ENCODE measurements around the gene TEKT5. TPM values are rescaled to one million over a fixed set of nuclear protein-coding genes. Genes with fewer than 3 reads are reported as not detected.
"Not testable (repeated sequence)": the region's sequence is repeated elsewhere in the genome, so short reads cannot be mapped to it uniquely, and the experiment has no call there.

TEKT5 gene
- total and polyA plus RNA-seq, 2 donors: 0.19 to 0.32 TPM

DNA sequence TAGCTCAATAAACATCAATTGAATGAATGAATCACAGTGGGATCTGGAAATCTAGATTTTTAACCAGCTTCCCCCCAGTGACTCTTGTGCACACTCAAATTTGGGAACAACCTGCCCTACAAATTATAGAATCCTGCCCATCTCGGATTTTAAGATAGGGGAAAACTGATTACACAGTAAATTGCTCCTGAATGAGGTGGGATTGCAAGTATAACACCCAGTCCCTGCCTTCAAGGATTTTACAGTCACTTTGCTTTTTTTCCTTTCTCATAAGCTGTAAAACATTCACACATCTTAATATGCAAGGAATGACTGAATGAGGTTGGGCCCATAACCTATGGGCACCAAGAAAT, 48.5 kb downstream of the TEKT5 start:
- Histone ChIP-seq H3K4me3 (ENCODE audit: low read depth, low read length) (no peak overlapping the region), H3K36me3 (ENCODE audit: insufficient read depth) (no peaks in the 10 kb centered on the region), H3K27ac (ENCODE audit: low read depth) (no peak overlapping the region), H3K4me1 (ENCODE audit: insufficient read depth) (no peaks in the 10 kb centered on the region)
- WGBS: 50% methylated on average over 1 of the region's 1 CpG
- no peak for DNase-seq (ENCODE audit: extremely low spot score)

DNA sequence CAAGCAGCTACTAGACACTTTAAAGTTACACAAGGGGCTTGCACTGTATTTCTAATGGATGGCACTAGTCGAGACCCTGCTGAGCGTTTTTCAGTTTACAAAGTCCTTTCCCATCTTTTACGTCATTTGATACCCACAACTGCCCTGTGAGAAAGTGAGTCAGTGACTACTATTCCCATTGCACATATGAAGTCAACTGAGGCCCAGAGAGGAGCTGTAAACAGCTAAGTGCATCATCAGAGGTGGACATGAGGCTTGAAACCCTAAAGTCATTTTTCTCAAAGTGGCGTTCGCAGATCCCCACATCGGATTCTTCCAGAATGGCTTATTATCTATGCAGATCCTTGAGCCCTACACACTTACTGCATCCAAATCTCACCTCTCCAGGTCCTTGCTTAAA, 50.6 kb downstream of the TEKT5 start:
- 79% methylated on average over 6 of the region's 6 CpGs for WGBS
- no peaks in the 10 kb centered on the region for H3K36me3 ChIP-seq (ENCODE audit: insufficient read depth)
- no peak overlapping the region for H3K4me3 ChIP-seq (ENCODE audit: low read depth, low read length)
- no peaks in the 10 kb centered on the region for H3K4me1 ChIP-seq (ENCODE audit: insufficient read depth)
- no peak overlapping the region for H3K27ac ChIP-seq (ENCODE audit: low read depth)
- no peak for DNase-seq (ENCODE audit: extremely low spot score)

DNA sequence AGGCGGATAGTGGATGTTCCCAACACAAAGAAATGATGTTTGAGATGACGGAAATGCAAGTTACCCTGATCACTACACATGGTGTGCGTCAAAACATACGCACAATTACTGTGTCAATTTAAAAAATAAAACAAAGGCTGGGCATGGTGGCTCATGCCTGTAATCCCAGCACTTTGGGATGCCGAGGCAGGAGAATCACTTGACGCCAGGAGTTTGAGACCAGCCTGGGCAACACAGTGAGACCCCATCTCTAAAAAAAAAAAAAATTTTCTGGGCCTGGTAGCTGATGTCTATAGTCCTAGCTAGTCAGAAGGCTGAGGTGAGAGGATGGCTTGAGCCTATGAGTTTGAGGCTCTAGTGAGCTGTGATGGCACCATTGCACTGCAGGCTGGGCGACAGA, 51.8 kb downstream of the TEKT5 start:
- no peaks in the 10 kb centered on the region for H3K4me1 ChIP-seq (ENCODE audit: insufficient read depth)
- no peak for DNase-seq (ENCODE audit: extremely low spot score)
- WGBS: 83% methylated on average over 7 of the region's 7 CpGs

DNA sequence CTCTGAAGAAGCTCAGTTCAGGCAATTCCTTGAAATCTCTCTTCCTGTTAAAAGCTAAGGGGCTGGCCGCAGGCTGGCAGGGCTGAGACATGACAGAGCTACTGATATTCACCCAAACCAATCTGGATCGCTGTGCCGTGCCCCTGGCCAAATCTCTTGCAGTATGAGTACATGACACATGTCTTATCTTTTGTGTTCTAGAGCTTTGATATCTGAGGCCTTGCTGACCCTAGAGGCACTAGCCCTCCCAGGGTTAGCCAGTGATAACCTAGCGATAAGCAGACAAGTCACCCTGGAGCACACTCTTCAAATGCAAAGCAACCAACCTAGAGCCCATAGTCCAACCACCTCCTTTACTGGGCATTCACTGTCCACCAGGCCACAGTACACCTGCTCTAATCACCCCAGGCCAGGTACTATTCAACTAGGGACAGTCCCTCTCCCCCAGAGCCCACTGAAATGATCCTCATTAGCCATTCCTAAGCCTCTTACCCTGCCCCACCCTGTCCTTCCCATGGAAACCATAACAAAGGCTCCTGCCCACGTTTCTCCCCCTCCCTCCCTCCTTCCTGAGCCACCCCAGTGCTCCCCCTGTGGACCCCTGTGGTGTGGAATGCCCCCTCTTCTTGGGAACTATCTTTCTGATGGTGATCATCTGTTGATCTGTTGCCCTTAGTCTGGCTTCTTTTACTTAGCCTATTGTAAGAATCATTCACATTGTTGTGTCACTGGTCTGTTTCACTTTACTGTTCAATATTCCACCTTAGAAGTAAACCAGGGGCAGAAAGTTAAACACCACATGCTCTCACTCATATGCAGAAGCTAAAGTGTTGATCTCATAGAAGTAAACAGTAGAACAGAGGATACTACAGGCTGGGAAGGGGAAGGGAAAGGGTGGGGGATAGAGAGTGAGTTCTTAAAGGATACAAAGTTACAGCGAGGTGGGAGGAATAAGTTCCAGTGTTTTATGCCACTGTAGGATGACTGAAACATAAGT, 52.5 kb downstream of the TEKT5 start:
- H3K36me3 ChIP-seq (ENCODE audit: insufficient read depth): no peaks in the 10 kb centered on the region
- 54% methylated on average over 6 of the region's 6 CpGs for WGBS
- H3K27ac ChIP-seq (ENCODE audit: low read depth): no peak overlapping the region
- no peak overlapping the region for H3K4me3 ChIP-seq (ENCODE audit: low read depth, low read length)
- no peaks in the 10 kb centered on the region for H3K4me1 ChIP-seq (ENCODE audit: insufficient read depth)
- DNase-seq (ENCODE audit: extremely low spot score): no peak

More for the DNA sequence above, 51.8 kb downstream of the TEKT5 start:
- Histone ChIP-seq H3K4me3 (ENCODE audit: low read depth, low read length) (no peak overlapping the region), H3K36me3 (ENCODE audit: insufficient read depth) (no peaks in the 10 kb centered on the region), H3K27ac (ENCODE audit: low read depth) (no peak overlapping the region)

DNA sequence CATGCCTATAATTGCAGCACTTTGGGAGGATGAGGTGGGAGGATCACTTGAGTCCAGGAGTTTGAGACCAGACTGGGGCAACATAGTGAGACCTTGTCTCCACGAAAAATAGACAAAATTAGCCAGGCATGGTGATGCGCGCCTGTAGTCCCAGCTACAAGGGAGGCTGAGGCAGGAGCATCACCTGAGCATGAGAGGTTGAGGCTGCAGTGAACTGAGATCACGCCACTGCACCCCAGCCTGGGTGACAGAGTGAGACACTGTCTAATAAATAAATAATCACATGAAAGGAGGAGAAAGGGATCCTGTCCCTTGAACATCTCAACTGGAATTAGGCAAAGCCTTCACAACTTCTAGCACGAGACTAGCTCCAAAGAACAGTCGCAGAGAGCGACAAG, 53.2 kb downstream of the TEKT5 start:
- WGBS: 85% methylated on average over 7 of the region's 7 CpGs
- Histone ChIP-seq H3K4me1 (ENCODE audit: insufficient read depth) (no peaks in the 10 kb centered on the region), H3K27ac (ENCODE audit: low read depth) (no peak overlapping the region), H3K4me3 (ENCODE audit: low read depth, low read length) (no peak overlapping the region), H3K36me3 (ENCODE audit: insufficient read depth) (no peaks in the 10 kb centered on the region)
- no peak for DNase-seq (ENCODE audit: extremely low spot score)

DNA sequence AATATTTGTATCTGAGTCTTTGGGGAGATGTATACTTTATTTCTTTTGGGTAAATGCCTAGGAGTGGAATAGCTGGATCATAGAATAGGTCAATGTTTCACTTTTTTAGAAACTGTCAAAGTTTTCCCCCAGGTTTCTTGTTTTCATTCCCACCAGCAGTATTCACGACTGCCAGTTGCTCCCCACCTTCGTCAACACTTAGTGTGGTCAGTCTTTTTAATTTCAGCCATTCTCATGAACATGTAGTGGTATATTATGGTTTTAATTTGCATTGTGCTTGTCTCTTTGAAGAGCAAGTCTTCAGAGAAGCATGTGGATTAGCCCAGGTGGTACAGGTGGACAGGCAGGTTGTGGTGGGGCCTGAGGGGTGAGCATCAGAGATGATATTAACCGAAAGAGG, 53.8 kb downstream of the TEKT5 start:
- 92% methylated on average over 3 of the region's 3 CpGs for WGBS
- Histone ChIP-seq H3K4me1 (ENCODE audit: insufficient read depth) (no peaks in the 10 kb centered on the region), H3K36me3 (ENCODE audit: insufficient read depth) (no peaks in the 10 kb centered on the region), H3K27ac (ENCODE audit: low read depth) (no peak overlapping the region), H3K4me3 (ENCODE audit: low read depth, low read length) (no peak overlapping the region)
- no peak for DNase-seq (ENCODE audit: extremely low spot score)

DNA sequence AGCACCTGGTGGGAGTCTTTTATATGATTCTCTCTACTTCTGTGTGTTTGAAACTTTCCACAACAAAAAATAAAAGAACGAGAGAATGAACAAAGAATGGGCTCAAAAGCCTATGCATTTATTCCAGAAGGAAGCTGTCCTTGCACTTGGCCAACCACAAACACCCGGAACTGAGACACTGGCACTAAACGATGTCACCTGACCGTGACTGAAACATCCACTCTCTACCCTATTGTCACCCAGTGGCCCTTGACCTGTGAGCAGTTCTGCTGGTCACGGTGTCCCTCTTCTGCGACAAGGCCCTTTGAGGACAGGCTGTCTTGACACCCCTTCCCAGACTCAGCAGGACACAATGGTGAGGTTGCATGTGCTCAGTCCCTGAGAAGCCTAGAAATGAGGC, 56.6 kb downstream of the TEKT5 start:
- 85% methylated on average over 6 of the region's 6 CpGs for WGBS
- no peaks in the 10 kb centered on the region for H3K4me1 ChIP-seq (ENCODE audit: insufficient read depth)
- no peaks in the 10 kb centered on the region for H3K36me3 ChIP-seq (ENCODE audit: insufficient read depth)
- DNase-seq (ENCODE audit: extremely low spot score): no peak
- H3K27ac ChIP-seq (ENCODE audit: low read depth): no peak overlapping the region
- H3K4me3 ChIP-seq (ENCODE audit: low read depth, low read length): no peak overlapping the region

DNA sequence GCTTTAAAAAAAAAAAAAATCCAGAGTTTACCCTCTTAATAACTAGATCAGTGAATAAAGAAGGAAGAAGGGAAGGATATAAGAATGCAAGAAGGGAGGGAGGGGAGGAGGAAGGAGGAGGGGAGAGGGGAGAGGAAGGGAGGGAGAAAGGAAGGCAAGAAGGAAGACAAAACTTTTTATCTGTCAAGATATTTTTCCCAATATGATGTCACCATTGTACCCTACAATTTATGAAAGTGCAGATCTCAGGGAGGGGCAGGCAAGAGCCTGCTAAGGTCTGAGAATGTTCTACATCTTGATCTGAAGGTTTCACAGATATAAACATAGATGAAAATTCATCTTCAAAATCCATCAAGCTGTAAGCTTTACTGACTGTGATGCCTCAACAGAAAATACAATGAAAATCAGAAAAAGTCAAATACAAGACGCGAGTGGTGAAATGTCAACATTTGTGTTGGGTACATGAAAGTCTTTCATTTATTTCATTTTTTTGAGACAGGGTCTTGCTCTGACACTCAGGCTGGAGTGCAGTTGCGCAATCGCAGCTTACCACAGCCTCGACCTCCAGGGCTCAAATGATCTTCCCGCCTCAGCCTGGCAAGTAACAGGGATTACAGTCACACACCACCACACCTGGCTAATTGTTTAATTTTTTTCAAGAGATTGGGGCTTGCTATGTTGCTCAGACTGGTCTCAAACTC, 57.2 kb downstream of the TEKT5 start:
- no peak for DNase-seq (ENCODE audit: extremely low spot score)
- 75% methylated on average over 6 of the region's 6 CpGs for WGBS
- Histone ChIP-seq H3K36me3 (ENCODE audit: insufficient read depth) (no peaks in the 10 kb centered on the region), H3K4me3 (ENCODE audit: low read depth, low read length) (no peak overlapping the region), H3K27ac (ENCODE audit: low read depth) (no peak overlapping the region), H3K4me1 (ENCODE audit: insufficient read depth) (no peaks in the 10 kb centered on the region)

DNA sequence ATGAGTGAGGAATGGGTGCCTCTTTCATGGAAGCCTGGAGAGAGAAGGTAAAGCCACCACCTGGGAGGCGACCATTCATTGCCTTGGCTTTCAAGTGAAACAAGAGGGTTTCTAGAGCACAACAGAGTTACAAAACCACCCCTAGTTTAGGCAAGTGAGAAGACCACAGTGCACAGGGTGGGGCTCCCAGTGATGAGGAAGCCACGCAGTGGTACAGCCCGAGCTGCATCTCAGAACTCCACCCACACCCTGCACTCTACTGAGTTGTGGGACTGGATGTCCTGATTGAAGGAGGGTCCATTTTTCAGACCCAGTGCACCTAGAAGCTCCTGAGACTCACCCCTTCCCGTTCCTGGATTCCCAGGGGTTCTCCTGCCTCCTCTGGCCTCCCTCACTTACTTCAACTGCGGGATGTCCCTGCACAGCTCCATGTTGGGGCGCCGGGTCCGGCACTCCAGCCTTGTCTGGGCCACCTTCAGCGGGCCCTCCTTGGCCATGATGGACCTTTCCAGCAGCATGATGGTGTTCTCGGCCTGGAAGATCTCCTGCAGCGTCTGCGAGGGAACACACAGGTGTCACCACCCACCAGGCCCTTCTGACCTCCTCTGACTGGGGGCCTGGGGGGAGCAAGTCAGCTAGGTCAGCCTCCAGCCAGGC, 59.2 kb downstream of the TEKT5 start:
- Histone ChIP-seq H3K4me1 (ENCODE audit: insufficient read depth) (no peaks in the 10 kb centered on the region), H3K36me3 (ENCODE audit: insufficient read depth) (no peaks in the 10 kb centered on the region), H3K27ac (ENCODE audit: low read depth) (no peak overlapping the region), H3K4me3 (ENCODE audit: low read depth, low read length) (no peak overlapping the region)
- DNase-seq (ENCODE audit: extremely low spot score): no peak
- WGBS: 91% methylated on average over 12 of the region's 12 CpGs

DNA sequence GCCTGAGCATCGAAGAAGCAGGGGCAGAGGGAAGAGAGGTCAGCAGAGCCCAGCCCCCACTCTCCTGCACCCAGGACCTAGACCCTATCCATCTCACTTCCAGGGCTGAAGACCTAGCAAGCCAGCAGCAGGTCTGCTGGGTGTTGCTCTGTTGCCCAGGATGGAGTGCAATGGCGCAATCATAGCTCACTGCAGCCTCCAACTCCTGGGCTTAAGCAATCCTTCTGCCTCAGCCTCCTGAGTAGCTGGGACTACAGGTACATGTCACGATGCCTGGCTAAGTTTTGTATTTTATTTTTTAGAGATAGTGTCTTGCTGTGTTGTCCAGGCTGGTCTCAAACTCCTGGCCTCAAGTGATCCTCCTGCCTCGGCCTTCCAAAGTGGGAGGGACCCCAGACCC, 61.3 kb downstream of the TEKT5 start:
- 86% methylated on average over 4 of the region's 4 CpGs for WGBS
- not testable (repeated sequence) for DNase-seq (ENCODE audit: extremely low spot score); H3K27ac ChIP-seq (ENCODE audit: low read depth); H3K36me3 ChIP-seq (ENCODE audit: insufficient read depth); H3K4me1 ChIP-seq (ENCODE audit: insufficient read depth); H3K4me3 ChIP-seq (ENCODE audit: low read depth, low read length)

DNA sequence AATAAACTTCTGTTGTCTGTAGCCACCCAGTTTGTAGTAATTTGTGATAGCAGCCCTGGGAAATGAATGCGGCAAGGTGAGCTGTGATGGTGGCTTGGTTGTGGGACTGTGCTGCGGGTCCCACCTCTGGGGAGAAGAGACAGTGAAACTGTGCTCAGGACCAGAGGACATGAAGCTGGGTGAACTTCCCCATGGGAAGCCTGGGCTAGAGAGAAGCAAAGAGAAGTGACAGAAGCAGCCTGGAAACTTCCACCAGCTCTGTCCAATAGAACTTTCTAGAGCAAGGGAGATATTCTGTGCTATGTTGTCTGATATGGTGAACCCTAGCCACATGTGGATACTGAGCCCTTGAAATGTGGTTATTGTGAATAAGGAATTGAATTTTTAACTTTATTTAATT, 62.8 kb downstream of the TEKT5 start:
- no peaks in the 10 kb centered on the region for H3K4me1 ChIP-seq (ENCODE audit: insufficient read depth)
- DNase-seq (ENCODE audit: extremely low spot score): no peak
- H3K27ac ChIP-seq (ENCODE audit: low read depth): no peak overlapping the region
- no peaks in the 10 kb centered on the region for H3K36me3 ChIP-seq (ENCODE audit: insufficient read depth)
- no peak overlapping the region for H3K4me3 ChIP-seq (ENCODE audit: low read depth, low read length)
- WGBS: 98% methylated on average over 2 of the region's 2 CpGs

DNA sequence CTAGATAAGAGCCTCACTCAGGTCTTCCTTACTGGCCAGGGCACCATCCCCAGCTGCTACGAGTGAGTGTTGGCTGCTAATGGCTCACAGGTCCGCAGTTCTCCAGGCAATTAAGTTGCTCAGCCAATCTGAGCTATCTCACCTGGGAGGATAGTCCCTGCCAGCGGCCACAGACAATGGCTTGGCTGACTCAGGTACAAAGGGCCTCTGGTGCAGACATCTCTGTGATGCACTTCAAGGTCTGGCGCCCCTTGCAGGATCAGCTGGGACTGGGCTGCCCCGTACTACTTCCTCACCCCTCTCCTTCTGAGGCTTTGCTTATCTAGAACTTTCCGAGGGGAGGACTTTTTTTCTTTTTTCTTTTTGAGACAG, 65.2 kb downstream of the TEKT5 start:
- Histone ChIP-seq H3K36me3 (ENCODE audit: insufficient read depth) (no peaks in the 10 kb centered on the region), H3K4me1 (ENCODE audit: insufficient read depth) (no peaks in the 10 kb centered on the region), H3K27ac (ENCODE audit: low read depth) (no peak overlapping the region), H3K4me3 (ENCODE audit: low read depth, low read length) (no peak overlapping the region)
- DNase-seq (ENCODE audit: extremely low spot score): no peak
- WGBS: 44% methylated on average over 6 of the region's 6 CpGs

DNA sequence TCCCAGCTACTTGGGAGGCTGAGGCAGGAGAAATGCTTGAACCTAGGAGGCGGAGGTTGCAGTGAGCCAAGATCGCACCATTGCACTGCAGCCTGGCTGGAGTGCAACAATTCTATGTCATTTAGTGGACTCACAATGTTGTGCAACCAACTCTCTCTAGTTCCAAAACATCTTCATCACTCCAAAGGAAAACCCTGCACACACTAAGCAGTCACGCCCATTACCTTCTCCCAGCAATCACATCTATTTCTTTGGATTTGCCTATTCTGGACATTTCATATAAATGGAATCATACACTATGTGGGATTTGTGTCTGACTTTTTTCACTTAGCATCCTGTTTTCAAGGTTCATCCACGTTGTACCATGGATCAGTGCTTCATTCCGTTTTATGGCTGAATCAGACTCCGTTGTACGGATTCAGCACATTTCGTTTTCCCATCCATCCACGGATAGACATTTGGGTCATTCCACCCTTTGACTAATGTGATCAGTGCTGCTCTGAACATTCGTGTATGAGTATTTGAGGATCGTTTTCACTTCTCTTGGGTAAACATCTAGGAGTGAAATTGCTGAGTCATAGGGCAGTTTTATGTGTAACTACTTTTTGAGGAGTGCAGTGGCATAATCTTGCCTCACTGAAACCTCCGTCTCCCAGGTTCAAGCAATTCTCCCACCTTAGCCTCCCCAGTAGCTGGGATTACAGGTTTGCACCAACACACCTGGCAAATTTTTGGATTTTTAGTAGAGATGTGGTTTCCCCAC, 69.0 kb downstream of the TEKT5 start:
- 83% methylated on average over 12 of the region's 12 CpGs for WGBS
- Histone ChIP-seq H3K4me3 (ENCODE audit: low read depth, low read length) (no peak overlapping the region), H3K36me3 (ENCODE audit: insufficient read depth) (no peaks in the 10 kb centered on the region), H3K27ac (ENCODE audit: low read depth) (no peak overlapping the region), H3K4me1 (ENCODE audit: insufficient read depth) (no peaks in the 10 kb centered on the region)
- DNase-seq (ENCODE audit: extremely low spot score): no peak
